GM12891 (cell line): ENCODE measurements around the gene SHLD1.
"Not testable (repeated sequence)": the region's sequence is repeated elsewhere in the genome, so short reads cannot be mapped to it uniquely, and the experiment has no call there.

ENCODE experiments used
- DNase-seq: peaks from one replicate; pipeline ENCODE4 v3.0.0; 2011; ENCODE audit warnings: low spot score; ENCODE audit not compliant: insufficient read length
- FAIRE-seq: peaks from 2 replicates; lab custom pipeline; 2011; peaks lifted over from hg19 to GRCh38; lab: Jason Lieb, UNC
- PAX5 ChIP-seq: IDR thresholded peaks from 2 replicates; pipeline ENCODE4 v1.6.1; 2011; ENCODE audit warnings: low read length, moderate library complexity, mild to moderate bottlenecking; ENCODE audit not compliant: insufficient read depth, severe bottlenecking
- POLR2A ChIP-seq: IDR thresholded peaks from 2 replicates; pipeline ENCODE4 v1.6.1; 2011; ENCODE audit warnings: low read depth, low read length, control low read depth
- POLR2AphosphoS5 ChIP-seq: IDR thresholded peaks from 2 replicates; pipeline ENCODE4 v1.6.1; 2011; ENCODE audit warnings: low read depth, low read length, control low read depth
- POU2F2 ChIP-seq: IDR thresholded peaks from 2 replicates; pipeline ENCODE4 v1.6.1; 2011; ENCODE audit warnings: low read depth, mild to moderate bottlenecking, control low read depth, low read length, moderate library complexity
- SPI1 ChIP-seq: IDR thresholded peaks from 2 replicates; pipeline ENCODE4 v1.6.1; 2011; ENCODE audit warnings: low read depth, low read length, control low read depth
- TAF1 ChIP-seq: IDR thresholded peaks from 2 replicates; pipeline ENCODE4 v1.6.1; 2011; ENCODE audit warnings: low read depth, low read length, control low read depth

The SHLD1 gene

GRCh38 chr20:5779071-5779900, 29.1 kb downstream of the SHLD1 start:
- DNase-seq = no peak
- FAIRE-seq = no peak
- TF ChIP-seq POLR2A (no peak), PAX5 (no peak), SPI1 (no peak), POU2F2 (no peak), POLR2AphosphoS5 (no peak), TAF1 (no peak)

GRCh38 chr20:5780846-5781217, 30.6 kb downstream of the SHLD1 start:
- TF ChIP-seq PAX5 (no peak), TAF1 (no peak), POLR2A (no peak), POU2F2 (no peak), SPI1 (no peak), POLR2AphosphoS5 (no peak)
- no peak for FAIRE-seq

GRCh38 chr20:5781367-5781766, 31.2 kb downstream of the SHLD1 start:
- not testable (repeated sequence) for DNase-seq, FAIRE-seq

More at GRCh38 chr20:5780846-5781217, 30.6 kb downstream of the SHLD1 start:
- no peak for DNase-seq

- FAIRE-seq = no peak
- TF ChIP-seq PAX5 (no peak), POLR2A (no peak), POLR2AphosphoS5 (no peak), SPI1 (no peak), TAF1 (no peak), POU2F2 (no peak)
- DNase-seq = no peak
Observed at GRCh38 chr20:5781798-5782750, 31.9 kb downstream of the SHLD1 start.

- no peak for FAIRE-seq
Observed at GRCh38 chr20:5784735-5785134, 34.5 kb downstream of the SHLD1 start.

GRCh38 chr20:5785146-5785545, 34.9 kb downstream of the SHLD1 start:
- FAIRE-seq (no peak), DNase-seq (no peak)
- TF ChIP-seq POU2F2 = no peak
- TF ChIP-seq PAX5 = no peak
- TF ChIP-seq POLR2A = no peak

More at GRCh38 chr20:5784735-5785134, 34.5 kb downstream of the SHLD1 start:
- no peak for TF ChIP-seq POLR2AphosphoS5
- TF ChIP-seq PAX5 = no peak
- TF ChIP-seq SPI1 = no peak
- TF ChIP-seq POLR2A = no peak
- TF ChIP-seq POU2F2 = no peak
- TF ChIP-seq TAF1 = no peak
- DNase-seq = no peak

GRCh38 chr20:5786930-5787795, 37.0 kb downstream of the SHLD1 start:
- DNase-seq = no peak
- TF ChIP-seq PAX5 (no peak), POLR2AphosphoS5 (no peak), POLR2A (no peak), POU2F2 (no peak), TAF1 (no peak), SPI1 (no peak)
- FAIRE-seq = no peak

GRCh38 chr20:5787796-5788165, 37.6 kb downstream of the SHLD1 start:
- no peak for TF ChIP-seq SPI1
- no peak for TF ChIP-seq POLR2A
- no peak for TF ChIP-seq POU2F2
- TF ChIP-seq POLR2AphosphoS5 = no peak
- no peak for TF ChIP-seq TAF1
- no peak for TF ChIP-seq PAX5
- DNase-seq (no peak), FAIRE-seq (no peak)

GRCh38 chr20:5788385-5788895, 38.2 kb downstream of the SHLD1 start:
- no peak for TF ChIP-seq PAX5
- no peak for TF ChIP-seq SPI1
- TF ChIP-seq TAF1 = no peak
- TF ChIP-seq POLR2AphosphoS5 = no peak
- no peak for TF ChIP-seq POLR2A
- TF ChIP-seq POU2F2 = no peak
- DNase-seq (peak; percentile 49), FAIRE-seq (peak; percentile 74)
